Activated CD4-positive, alpha-beta T cell treated with anti-CD3 and anti-CD28 coated beads, Interleukin-2, amount 50 U/mL, for 16 hours (primary cell): Measurements from ENCODE around the gene IPPK.

Experiments
- DNase-seq: peaks from one replicate; pipeline ENCODE4 v3.0.0-alpha.2; 2020

IPPK gene

DNA sequence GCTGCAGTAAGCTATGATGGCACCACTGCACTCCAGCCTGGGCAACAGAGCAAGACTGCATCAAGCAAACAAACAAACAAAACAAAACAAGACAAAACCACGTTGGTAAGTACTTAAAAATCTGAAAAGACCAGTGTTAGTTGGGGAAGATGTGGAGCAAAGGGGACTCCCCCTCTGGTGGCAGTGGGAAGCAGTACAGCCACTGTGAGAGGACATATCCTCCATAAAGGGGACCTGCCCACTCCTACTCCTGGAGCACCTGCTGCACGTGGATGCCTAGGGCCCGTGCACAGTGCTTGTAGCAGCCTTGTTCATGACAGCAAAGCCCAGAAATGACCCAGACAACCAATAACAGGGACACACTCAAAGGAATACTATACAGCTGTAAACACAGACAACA lies 17.0 kb upstream of the IPPK start:
- DNase-seq: no peak

DNA sequence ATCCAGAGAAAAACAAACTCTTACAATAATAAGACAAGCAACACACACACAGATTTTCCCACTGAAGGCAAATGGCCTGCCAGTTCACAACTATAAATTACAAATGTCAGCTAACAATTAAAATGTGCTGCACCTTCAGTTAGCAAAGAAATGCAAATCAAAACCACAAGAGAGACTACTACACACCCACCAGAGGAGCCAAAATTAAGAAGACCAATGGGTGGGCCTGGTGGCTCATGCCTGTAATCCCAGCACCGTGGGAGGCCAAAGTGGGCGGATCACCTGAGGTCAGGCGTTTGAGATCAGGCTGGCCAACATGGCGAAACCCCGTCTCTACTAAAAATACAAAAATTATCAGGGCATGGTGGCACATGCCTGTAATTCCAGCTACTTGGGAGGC lies 15.1 kb upstream of the IPPK start:
- no peak for DNase-seq

DNA sequence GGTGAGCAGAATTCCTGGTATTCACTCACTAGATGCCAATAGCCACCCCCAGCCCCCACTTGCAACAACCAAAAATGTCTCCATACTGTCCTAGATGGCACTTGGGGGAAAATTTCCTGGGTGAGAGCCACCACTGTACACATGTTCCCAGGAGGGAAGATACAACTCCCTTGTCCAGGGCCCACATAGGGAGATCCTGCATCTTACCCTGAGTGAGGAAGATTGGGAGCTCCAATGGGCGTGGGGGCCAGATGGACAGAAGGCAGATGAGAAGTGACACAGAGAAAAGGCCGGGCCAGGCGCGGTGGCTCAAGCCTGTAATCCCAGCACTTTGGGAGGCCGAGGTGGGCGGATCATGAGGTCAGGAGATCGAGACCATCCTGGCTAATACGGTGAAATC lies 12.3 kb upstream of the IPPK start:
- DNase-seq: no peak

DNA sequence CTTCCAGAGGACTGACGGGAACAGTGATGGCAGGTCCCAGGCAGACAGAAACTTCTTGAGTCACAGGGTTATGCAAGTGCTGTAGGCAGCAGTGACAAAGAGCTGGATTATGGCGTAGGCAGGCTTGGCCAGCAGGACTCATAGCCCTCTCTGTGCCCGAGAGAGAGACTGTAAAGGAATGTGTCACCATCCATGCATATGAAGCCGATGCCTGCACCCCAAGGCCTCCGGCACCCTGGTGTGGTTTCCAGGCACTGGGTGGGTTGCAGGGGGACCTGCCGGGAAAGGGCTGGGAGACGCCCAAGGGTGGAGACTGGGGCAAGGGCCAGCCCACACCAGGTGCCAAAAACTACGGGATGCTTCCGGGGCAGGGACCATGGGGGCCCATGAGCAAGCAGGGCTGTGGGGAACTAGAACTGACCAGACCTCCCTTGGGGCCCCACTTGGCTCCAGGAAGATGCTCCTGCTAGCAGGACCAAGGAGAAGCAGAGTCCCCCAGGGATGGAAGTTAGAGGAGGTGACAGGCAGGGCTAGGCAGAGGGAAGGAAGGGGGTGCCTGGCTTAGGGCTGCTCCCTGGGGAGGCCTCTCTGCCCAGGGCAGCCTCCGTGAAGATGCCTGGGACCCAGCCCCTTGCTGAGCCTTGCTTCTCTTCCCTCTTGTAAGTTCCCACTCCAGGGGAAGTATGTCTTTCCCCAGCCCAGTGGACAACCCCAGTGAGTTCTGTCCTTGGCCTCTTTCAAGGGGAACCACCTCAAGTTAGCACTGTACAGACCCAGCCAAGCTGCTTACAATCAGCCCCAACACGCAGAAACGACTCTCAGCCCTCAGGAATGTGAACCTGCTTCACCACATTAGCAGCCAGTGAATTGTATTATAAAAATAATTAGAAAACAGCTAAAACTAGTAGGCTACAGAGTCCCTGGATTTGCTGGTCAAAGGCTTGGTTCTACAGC lies 10.5 kb upstream of the IPPK start:
- no peak for DNase-seq

DNA sequence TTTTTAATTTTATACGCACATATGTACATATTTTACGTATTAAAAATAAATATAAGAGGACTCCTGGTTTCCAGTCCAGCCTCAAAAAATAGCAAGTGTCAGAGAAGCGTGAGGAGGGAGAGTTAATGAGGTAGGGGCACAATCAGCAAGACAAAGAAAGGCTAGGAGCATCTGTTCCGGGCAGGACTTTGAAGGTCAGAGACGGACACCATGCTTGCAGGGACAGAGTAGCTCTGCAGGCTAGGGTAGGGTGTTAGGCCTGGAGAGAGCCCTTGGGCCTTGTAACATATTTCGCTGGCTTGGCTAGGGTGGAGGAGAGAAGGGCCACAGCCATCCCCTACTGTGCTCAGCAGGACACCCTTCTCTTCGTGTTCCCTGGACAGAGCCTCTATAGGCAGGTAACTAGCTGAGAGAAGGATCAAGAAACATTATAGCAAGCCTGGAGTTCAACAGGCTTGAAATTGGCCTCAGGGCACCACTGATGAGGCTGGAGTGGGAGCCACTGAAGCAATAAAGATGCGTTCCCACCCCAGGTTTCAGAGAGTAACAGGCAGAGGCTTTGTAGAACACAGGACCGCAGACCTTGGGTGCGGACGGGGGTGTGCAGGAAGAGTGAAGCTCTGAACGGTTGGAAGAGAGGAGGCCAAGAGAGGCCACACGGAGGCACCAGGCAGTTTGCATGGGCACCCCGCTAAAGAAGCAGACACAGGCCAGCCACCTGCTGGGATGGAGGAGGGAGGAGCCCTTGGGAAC lies 9.7 kb upstream of the IPPK start:
- no peak for DNase-seq

DNA sequence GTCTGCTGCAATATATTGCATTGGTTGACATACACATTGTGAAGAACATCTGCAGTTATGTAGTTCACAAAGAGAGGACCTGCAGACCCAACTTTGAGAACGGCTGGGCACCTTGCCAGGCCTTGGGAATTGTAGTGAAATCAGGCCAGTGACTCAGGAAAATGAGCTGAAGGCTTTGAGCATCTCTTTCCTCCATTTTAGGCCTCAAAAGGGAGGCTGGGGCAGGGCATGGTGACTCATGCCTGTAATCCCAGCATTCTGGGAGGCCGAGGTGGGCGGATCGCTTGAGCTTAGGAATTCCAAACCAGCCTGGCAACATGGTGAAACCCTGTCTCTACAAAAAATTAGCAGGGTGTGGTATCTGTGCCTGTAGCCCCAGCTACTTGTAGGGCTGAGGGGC lies 1.4 kb upstream of the IPPK start:
- no peak for DNase-seq

DNA sequence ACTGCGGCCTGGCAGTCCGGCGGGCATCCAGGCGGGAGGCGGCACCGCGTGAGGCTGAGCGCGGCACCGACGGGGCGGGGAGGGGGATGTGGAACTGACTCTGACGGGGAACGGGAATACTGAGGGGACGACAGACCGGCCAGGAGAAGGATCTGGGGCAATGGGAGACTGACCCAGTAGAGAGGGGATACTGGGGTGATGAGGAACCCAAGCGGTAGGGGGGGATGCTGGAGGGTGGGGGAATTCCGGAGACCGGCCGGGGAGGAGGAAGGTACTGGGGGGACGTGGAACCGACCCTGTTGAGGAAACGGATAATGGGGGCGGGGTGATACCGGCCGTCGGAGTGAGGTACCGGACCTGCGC lies 423 bp downstream of the IPPK start:
- DNase-seq: peak; percentile 25

DNA sequence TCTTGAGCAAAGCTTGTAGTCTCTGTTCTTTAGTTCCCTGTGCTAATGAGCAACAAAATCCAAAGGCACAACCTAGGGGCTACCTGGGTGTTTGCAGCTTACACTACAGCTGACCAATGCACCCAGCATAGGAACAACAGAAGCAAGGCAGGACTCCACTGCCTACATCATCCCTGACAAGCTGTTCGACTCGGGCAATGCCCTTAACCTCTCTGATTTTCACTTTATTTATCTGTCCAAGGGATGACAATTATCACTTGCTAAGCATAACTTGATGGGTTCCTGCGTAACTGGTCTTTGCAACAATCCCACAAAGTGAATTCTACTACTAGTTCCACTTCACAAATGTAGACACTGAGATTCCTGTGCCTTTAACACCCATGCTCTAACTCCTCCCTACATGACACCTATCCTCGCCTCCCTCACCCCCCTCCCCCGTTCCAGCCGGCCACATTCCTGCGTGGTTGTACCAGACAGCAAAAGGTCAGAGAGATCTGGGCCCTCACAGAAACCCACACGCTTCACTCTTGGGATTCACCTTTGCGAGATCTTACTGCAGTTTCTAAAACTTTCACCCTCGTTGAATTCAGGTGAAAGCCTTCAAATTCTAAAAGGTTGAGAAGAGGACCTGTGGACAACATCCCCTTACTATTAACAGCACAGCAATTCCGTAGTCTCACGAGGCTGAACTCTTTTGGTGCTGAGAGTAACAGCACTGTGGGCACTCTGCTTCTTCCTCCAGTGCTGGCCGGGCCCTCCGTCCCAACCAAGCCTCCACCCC lies 995 bp downstream of the IPPK start:
- DNase-seq: peak; percentile 51

DNA sequence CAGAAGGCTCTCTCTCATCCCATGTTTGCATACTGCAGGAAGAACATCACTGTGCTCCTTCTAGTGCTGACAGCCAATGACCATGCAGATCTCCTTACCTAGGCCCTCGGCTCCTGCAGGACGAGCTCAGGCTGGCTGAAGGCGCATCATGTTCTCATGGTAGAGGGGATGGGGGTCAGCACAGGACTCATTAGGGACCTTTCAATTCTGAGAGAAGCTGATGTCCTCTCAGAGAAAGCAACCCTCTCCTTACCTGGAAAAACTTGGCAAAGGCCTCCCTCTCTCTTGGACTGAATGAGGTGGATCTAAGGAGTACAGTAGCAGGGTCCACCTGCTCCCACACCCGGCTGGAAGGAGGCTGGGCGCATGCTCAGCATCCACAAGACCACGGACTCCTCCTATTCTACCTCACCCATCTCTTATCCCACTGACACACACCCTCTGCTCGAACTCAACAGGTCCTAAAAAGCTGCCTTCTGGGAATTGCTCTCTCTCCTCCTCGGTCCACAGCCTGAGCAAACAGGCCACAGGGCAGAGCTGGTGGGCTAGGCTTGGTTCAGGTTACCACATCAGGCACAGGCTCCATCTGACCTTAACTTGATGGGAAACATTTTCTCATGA lies 2.9 kb downstream of the IPPK start:
- DNase-seq: no peak

DNA sequence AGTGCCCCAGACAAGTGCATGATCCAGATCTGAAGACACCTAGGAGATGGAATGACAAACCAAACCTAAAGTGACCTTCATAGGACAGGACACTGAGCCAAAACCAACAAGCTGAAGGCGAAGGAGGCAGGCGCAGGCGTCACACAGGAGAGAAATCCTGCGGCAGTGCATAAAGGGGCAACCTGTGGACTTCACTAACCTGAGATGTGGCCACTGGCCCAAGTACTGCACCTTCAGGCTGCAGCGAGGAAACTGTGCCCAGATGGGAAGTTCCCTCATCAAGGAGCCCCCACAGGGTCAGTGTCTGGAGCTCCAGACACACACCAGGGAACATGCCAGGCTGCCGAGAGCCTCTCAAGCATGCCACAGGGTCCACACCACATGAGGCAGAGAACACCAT lies 3.7 kb downstream of the IPPK start:
- DNase-seq: no peak

DNA sequence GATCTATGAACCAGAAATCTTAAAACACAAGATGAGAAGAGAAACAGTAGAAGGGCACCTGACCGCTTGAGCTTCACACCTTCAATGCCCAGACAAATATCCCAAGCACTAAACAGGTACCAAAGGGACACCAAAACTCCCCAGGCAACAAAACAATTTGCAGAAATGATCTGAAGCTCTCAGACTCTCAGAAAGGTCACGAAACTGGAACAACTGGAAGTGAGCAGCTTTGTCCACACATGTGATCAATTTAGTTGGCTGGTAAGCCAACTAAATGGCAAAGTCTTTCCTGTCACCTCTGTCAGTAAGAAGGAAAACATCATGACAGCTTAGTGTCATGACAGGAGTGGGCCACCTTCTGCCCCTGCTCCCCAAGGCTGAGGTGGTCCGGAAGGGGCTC lies 4.1 kb downstream of the IPPK start:
- DNase-seq: no peak

DNA sequence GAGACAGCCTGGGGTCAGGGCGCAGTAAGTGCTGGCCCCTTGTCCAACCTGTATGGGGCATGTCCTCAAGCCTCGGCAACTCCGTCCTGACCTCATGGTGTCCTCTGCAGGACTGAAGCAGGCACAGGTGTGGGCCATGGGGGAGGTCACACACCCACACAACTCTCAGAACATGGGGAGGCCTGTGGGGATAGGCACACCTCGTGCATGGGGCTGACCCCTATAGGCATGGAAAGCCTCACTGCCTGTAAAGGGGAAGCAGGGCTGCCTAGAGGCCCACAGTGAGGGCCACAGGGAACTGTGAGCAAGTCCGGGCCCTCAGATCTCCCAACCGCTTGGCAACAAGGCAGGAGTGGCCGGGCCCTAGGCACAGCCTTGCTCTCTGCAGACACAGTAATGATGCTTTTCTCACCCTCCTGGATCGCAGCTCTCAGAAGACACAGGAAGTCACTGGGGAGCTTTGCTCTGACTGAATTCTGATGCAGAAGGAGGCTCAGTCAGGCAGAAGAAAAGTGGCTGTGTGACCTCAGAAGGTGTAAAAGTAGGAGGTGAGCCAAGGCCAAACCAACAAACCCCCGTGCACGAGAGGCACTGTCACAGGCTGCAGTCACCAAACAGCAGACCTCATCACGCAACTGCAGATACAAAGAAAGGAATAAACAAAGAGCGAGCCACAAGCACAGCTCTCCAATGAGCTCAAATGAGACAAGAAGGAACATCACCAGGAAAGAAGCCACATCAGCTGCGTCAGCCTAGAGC lies 5.4 kb downstream of the IPPK start:
- peak; percentile 51 for DNase-seq

DNA sequence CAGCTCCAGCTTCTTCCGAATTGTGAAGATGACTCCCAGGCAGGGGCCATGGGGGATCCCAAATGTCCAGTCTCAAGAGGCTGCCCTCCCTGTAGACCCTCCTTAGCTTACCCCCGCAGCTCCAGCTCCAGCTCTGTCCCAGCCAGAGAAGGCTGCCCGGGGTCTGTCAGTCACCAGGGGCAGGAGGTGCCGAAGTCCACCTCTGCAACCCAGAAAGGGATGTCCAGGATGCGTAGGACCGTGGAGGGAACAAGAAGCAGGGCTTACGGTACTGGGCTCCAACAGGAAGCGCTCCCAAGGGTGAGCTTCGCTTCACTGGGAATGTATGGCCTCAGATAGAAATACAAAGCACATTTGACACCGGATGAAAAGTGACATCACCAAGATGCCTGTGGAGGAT lies 6.0 kb downstream of the IPPK start:
- DNase-seq: no peak

DNA sequence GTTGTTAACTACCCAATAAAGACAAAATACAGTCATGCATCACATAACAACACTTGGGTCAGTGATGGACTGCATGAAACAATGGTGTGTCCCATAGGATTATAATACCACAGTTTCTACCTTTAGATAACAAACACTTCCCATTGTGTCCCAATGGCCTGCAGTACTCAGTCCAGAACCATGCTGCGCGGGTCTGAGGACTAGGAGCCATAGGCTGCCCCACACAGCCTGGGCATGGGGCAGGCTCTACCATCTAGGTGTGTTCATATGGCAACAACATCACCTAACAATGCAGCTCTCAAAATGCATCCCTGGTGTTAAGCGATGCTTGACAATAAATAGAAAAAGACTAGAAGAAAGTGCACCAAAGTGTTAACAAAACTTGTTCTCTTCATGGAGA lies 6.8 kb downstream of the IPPK start:
- no peak for DNase-seq

DNA sequence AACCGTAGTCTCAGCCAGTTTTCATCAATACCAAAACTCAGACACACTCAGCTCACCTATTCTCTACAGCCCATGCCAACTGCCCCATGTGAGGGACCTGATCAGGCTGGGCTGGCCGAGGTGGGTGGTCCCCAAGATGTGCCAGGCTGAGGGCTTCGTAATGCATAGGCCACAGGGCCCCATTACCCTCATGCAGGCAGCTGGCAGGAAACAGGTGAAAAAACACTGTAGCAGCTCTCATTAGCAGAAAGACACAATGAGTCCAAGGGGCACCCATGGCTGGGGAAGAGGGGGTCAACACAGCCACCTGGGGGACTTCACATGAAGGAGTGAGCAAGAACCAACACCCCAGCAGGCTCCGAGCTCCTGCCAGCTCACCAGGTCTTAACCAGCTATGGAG lies 8.2 kb downstream of the IPPK start:
- no peak for DNase-seq

DNA sequence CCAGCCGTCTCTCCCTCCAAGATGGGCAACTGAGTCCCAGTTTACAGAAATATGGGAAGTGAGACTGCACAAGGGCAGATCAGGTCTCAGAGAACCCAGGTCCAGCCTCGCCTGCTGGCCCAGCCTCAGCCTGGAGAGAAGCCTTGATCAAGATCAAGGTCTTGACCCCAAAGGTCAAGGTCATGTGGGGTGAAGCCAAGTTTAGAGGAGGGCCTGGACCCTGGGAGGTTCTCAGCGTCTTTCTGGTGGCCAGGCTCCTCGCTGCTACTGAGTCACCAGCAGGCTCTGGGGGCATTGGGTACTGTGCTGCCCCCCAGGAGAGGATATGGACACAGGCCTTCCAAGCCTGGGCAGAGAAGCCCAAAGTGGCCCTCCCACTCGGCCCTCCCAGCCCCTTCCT lies 8.8 kb downstream of the IPPK start:
- no peak for DNase-seq

DNA sequence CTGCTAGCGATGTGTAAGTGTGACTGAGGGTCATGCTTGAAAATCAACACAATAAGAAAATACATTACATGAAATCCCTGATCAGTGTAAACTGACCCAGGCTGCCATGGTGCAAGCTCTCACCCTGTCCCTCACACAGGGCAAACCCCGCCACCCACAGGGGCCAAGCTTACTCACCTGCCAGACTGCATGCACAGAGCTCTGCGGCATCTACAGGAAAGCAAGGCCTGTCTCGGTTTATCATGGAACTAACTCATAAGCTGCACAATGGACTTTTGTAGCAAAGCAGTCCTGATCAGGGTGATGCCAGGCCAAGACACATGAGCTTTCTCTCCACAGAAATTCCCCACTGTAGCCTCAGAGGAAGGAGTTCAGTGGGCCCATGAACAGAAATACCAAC lies 9.7 kb downstream of the IPPK start:
- DNase-seq: no peak

DNA sequence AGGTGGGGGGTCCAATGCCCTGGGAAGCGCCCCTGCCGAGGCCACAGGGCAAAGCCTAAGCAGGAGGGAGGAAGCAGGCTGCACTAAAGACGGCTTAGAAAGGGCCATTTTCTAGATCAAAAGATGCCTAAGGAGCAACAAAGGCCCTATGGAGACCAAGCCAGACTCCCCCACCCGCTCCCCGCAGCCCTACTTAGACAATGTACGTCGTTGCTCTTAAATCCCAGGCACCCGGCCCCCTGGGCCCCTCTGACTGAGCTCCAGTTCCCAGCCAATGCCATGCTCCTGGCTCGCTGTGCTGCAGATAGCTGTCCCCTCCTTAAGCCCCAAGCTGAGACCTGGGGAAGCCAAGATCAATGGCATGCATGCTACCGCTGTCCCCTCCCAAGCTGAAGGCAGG lies 10.3 kb downstream of the IPPK start:
- no peak for DNase-seq

DNA sequence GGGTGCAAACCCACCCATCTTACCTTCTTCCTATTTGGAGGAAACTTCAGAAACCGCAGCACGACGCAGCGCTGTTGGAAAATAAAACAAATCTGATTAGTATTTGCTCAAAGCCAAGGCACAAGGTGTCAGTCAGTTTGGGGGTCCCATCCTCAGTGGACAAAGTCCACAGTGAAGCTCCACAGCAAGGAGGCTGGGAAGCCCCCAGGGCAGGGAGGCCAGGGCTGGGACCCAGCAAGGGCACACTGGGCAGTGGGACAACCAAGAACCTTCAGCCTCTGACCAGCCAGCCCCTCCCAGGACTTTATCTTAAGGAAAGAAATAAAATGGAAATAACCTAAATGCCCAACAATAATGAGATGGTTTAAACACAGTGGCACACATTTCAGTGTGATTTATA lies 11.3 kb downstream of the IPPK start:
- no peak for DNase-seq

DNA sequence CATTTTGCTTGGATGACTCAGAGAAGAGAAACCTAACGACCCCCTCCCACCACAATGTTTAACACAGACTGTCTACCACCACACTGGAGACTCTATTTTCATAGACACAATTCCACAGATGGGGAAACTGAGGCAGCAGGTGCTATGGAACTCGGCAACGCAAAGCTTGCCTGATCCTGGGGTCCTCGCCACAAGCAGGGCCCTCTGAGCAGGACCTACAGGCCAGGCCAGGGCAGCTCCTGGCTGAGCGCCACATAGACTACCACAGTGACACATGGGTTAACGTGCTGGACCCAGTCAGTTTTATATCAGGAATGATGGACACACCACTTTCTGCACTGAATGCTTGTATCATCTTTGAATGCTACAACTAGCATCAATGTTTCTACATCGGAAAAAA lies 11.8 kb downstream of the IPPK start:
- DNase-seq: no peak

DNA sequence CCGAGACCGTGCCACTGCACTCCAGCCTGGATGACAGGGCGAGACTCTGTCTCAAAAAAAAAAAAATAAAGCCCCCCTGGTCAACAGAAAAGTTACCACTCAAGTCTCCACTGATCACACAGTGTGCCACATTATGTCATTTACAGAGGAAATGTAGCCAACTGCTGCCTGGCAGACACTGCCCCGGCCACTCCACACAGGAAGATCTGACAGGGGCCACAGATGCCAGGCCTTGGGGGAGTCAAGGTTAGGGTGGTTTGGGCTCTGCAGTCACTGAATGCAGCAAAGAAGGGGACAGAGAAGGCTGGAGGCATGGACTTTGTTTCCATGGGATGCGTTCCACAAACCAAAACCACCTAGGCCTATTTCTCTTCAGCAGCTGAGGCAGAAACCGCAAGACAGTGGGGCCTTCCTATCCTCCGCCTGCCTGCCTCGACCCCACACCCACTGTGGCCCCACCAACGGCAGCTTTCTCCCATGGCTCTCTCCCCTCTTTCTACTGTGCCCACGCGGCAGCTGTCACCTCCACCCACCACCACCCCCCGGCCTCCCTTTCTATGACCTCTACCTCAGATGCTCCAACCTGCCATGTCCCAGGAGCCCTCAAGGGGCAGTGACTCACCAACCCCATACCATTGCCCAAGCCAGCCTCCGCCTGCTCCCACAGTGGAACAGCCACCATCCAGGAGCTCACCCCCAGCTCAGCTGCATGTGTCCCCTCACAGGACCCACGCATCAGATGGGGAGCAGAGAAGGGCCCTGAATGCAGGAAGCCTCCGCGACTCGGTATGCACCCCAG lies 12.4 kb downstream of the IPPK start:
- DNase-seq: no peak

DNA sequence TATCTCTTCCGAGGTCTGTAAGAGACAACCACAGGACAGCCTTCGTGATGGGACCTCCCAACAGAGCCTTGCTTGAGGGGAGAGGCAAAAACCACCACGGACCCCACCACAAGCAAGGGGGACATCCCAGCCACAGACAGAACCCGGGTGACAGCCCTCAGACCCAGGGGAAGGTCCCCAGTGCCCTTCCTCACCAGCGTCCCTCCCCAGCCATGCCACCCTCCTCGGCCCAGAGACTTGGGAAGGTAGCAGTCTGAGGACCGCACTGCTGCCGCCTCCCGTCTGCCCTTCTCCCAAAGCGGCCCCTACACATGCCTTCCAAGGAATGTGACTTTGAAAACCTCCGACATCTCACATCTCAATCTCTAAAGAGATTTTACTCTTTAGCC lies 13.4 kb downstream of the IPPK start:
- DNase-seq: no peak
